HepG2 (cell line): ENCODE data around the gene ARL16. TPM values are rescaled to one million over a fixed set of nuclear protein-coding genes. Genes with fewer than 3 reads are reported as not detected.

ENCODE experiments used
- ATRX ChIP-seq: sonication (generic); formaldehyde crosslinking; IDR thresholded peaks from 2 replicates; pipeline ENCODE4 v1.4.0; 2020; ENCODE audit warnings: missing genetic modification reagents, borderline replicate concordance
- DBP ChIP-seq: sonication (generic); formaldehyde crosslinking; IDR thresholded peaks from 2 replicates; pipeline ENCODE4 v1.4.0; 2020; ENCODE audit warnings: missing genetic modification reagents; ENCODE audit errors: not compliant biosample characterization
- FOXO1 ChIP-seq: sonication (generic); formaldehyde crosslinking; IDR thresholded peaks from 2 replicates; pipeline ENCODE4 v1.4.0; 2020; ENCODE audit warnings: missing genetic modification reagents
- JARID2 ChIP-seq: sonication (generic); formaldehyde crosslinking; IDR thresholded peaks from 2 replicates; pipeline ENCODE4 v1.8.1; 2023; ENCODE audit warnings: missing genetic modification reagents, inconsistent platforms; ENCODE audit not compliant: insufficient replicate concordance
- MZF1 ChIP-seq: sonication (generic); formaldehyde crosslinking; IDR thresholded peaks from 2 replicates; pipeline ENCODE4 v1.8.1; 2023; ENCODE audit warnings: mild to moderate bottlenecking, missing genetic modification reagents, borderline replicate concordance
- NPAS2 ChIP-seq: sonication (generic); formaldehyde crosslinking; IDR thresholded peaks from 2 replicates; pipeline ENCODE4 v1.8.0; 2022; ENCODE audit warnings: mild to moderate bottlenecking, missing genetic modification reagents, borderline replicate concordance
- POLR2A ChIP-seq, 2 experiments: IDR thresholded peaks; 2 replicates each; pipeline ENCODE4 v1.6.1; 2011; ENCODE audit warnings: low read depth in 2 of 2, low read length in 2 of 2, mild to moderate bottlenecking in 1 of 2, moderate library complexity in 1 of 2; ENCODE audit not compliant: insufficient read depth in 1 of 2
- XRCC5 ChIP-seq: fragments of 200-400 bp; formaldehyde crosslinking; optimal IDR thresholded peaks from 2 replicates; pipeline ENCODE3; 2017; ENCODE audit warnings: mild to moderate bottlenecking, low read length
- ZFP91 ChIP-seq: sonication (generic); formaldehyde crosslinking; IDR thresholded peaks from 2 replicates; pipeline ENCODE4 v1.9.0; 2022; ENCODE audit warnings: missing genetic modification reagents, mild to moderate bottlenecking, borderline replicate concordance
- ZNF407 ChIP-seq: sonication (generic); formaldehyde crosslinking; IDR thresholded peaks from one replicate; pipeline ENCODE4 v1.5.1; 2020; ENCODE audit warnings: mild to moderate bottlenecking, missing genetic modification reagents; ENCODE audit errors: not compliant biosample characterization
- polyA plus RNA-seq, 8 experiments: library from polyadenylated mRNA; depleted of rRNA in 3 of 8; stranded (reverse) in 7 of 8; unstranded in 1 of 8; fragments of >200 nt; fragmentation: Illumina TruSeq in 4 of 8; extraction: Trizol in 4 of 8; gene quantifications; 2 replicates each; pipeline versions ENCODE4 v1.2.1 to v1.2.3, GENCODE V29; 2011 to 2016; ENCODE audit warnings: low read depth in 4 of 8, missing spikeins in 1 of 8, mixed read lengths in 1 of 8; ENCODE audit not compliant: insufficient read depth in 1 of 8
- total RNA-seq, 5 experiments: library from RNA; depleted of rRNA; stranded (reverse); fragments of >200 nt; fragmentation: Illumina TruSeq; extraction: Trizol; gene quantifications; 2 replicates each; pipeline ENCODE4 v1.2.3, GENCODE V29; 2016; ENCODE audit warnings: low read depth in 1 of 5
- TF ChIP-seq, protein P1 (sequence below): sonication (generic); formaldehyde crosslinking; IDR thresholded peaks from 2 replicates; pipeline ENCODE4 v1.8.0; 2022; ENCODE audit warnings: mild to moderate bottlenecking, missing genetic modification reagents, moderate library complexity
- TF ChIP-seq, protein P2 (sequence below): IDR thresholded peaks from 2 replicates; pipeline ENCODE4 v1.6.1; 2016; ENCODE audit warnings: low read depth, missing genetic modification reagents, missing compliant biosample characterization

The ARL16 gene
- total and polyA plus RNA-seq, 2 of the 13 experiments (the other 11 are each of a cell fraction or from before 2014, with no cell fraction given): 20.8 to 30.8 TPM

DNA sequence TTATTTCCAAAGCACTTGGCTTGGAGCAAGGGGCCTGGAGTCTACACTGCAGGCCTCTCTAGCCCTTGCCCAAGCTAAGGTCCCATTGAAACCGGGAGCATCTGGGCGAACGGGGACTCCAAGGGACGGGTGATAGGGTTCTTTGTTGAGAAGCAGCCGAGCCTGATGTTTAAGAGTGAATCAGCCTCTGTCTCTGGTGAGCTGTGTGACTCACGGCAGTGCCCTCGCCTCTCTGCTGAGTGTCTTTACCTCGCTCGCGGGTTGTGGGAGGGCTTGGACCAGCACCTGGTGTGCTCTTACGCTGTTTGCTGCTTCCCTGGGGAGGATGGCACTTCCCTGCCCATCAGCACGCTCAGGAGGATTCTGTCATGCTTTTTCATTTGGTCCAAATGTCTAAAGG lies 1.5 kb upstream of the ARL16 start (continued):
- no peak for TF ChIP-seq ZNF407 (CRISPR knock-in tag)
- TF ChIP-seq JARID2 (CRISPR knock-in tag): no peak
- TF ChIP-seq NPAS2 (CRISPR knock-in tag): no peak
- TF ChIP-seq POLR2A (IDR thresholded peaks at IDR 0.05; ENCODE audit: insufficient read depth in 1 of 2, low read depth in 2 of 2, low read length in 2 of 2): peak in 1 of 2 experiments; percentile 22; a peak in 1 of 4 replicates
- no peak for TF ChIP-seq MZF1
- TF ChIP-seq FOXO1 (CRISPR knock-in tag): no peak
- TF ChIP-seq XRCC5: peak; percentile 65
- TF ChIP-seq, protein P1, sequence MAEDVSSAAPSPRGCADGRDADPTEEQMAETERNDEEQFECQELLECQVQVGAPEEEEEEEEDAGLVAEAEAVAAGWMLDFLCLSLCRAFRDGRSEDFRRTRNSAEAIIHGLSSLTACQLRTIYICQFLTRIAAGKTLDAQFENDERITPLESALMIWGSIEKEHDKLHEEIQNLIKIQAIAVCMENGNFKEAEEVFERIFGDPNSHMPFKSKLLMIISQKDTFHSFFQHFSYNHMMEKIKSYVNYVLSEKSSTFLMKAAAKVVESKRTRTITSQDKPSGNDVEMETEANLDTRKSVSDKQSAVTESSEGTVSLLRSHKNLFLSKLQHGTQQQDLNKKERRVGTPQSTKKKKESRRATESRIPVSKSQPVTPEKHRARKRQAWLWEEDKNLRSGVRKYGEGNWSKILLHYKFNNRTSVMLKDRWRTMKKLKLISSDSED: no peak
- TF ChIP-seq ATRX (CRISPR knock-in tag): no peak
- TF ChIP-seq, protein P2, sequence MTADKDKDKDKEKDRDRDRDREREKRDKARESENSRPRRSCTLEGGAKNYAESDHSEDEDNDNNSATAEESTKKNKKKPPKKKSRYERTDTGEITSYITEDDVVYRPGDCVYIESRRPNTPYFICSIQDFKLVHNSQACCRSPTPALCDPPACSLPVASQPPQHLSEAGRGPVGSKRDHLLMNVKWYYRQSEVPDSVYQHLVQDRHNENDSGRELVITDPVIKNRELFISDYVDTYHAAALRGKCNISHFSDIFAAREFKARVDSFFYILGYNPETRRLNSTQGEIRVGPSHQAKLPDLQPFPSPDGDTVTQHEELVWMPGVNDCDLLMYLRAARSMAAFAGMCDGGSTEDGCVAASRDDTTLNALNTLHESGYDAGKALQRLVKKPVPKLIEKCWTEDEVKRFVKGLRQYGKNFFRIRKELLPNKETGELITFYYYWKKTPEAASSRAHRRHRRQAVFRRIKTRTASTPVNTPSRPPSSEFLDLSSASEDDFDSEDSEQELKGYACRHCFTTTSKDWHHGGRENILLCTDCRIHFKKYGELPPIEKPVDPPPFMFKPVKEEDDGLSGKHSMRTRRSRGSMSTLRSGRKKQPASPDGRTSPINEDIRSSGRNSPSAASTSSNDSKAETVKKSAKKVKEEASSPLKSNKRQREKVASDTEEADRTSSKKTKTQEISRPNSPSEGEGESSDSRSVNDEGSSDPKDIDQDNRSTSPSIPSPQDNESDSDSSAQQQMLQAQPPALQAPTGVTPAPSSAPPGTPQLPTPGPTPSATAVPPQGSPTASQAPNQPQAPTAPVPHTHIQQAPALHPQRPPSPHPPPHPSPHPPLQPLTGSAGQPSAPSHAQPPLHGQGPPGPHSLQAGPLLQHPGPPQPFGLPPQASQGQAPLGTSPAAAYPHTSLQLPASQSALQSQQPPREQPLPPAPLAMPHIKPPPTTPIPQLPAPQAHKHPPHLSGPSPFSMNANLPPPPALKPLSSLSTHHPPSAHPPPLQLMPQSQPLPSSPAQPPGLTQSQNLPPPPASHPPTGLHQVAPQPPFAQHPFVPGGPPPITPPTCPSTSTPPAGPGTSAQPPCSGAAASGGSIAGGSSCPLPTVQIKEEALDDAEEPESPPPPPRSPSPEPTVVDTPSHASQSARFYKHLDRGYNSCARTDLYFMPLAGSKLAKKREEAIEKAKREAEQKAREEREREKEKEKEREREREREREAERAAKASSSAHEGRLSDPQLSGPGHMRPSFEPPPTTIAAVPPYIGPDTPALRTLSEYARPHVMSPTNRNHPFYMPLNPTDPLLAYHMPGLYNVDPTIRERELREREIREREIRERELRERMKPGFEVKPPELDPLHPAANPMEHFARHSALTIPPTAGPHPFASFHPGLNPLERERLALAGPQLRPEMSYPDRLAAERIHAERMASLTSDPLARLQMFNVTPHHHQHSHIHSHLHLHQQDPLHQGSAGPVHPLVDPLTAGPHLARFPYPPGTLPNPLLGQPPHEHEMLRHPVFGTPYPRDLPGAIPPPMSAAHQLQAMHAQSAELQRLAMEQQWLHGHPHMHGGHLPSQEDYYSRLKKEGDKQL (CRISPR knock-in tag): no peak
- no peak for TF ChIP-seq DBP (CRISPR knock-in tag)
- TF ChIP-seq ZFP91 (CRISPR knock-in tag): no peak
